K562 (cell line): Measurements from ENCODE around the gene SKOR1. TPM values are rescaled to one million over a fixed set of nuclear protein-coding genes. Genes with fewer than 3 reads are reported as not detected.

Experiments used
- ATAC-seq: fragments of 200-7000 bp; cut with Tn5 transposase; 3 replicates; pipeline ENCODE4 v1.9.1; 2020; ENCODE audit warnings: moderate library complexity
- BruUV-seq: library from RNA; stranded (reverse); fragments of 400-500 nt; replicated peaks from 2 replicates; lab custom pipeline; 2021; lab: Mats Ljungman, UMichigan
- CTCF ChIA-PET: fragments of 300-600 bp; formaldehyde crosslinking; extraction: SDS; loops from one replicate; lab custom pipeline; 2021; ENCODE audit warnings: low intra/inter-chr PET ratio; lab: Yijun Ruan, JAX
- POLR2A ChIA-PET: fragments of 300-600, 350-650 bp; sonication (Branson Sonifier 250); formaldehyde crosslinking; extraction: SDS; loops from one replicate; lab custom pipeline; 2021; ENCODE audit warnings: antibody characterized with exemption, inconsistent platforms; lab: Yijun Ruan, JAX
- DNase-seq, 4 experiments: peaks; one replicate each; pipeline versions ENCODE4 v3.0.0 to v3.0.0-alpha.2; 2011 to 2018; ENCODE audit warnings: low spot score in 3 of 4, mixed read lengths in 3 of 4; ENCODE audit errors: extremely low read depth in 1 of 4
- FAIRE-seq: peaks from 2 replicates; lab custom pipeline; 2011; peaks lifted over from hg19 to GRCh38; lab: Jason Lieb, UNC
- H2AFZ ChIP-seq: 2 replicates; pipeline ENCODE4 v1.6.0; 2011; ENCODE audit warnings: low read depth, low read length, control low read depth, inconsistent platforms
- H3K27ac ChIP-seq: fragments of 200-600 bp; 3 replicates; pipeline ENCODE4 v1.8.0; 2011; ENCODE audit warnings: low read depth, mild to moderate bottlenecking, control low read depth, inconsistent platforms, low read length, moderate library complexity, mixed read lengths; ENCODE audit errors: extremely low read depth
- H3K27me3 ChIP-seq, 2 experiments: fragments of 300-600 bp in 1 of 2; 2 replicates in 1 of 2; 3 replicates in 1 of 2; pipeline versions ENCODE4 v1.6.0 to v1.8.0; 2011; ENCODE audit warnings: inconsistent platforms in 2 of 2, low read length in 2 of 2, mild to moderate bottlenecking in 1 of 2, mixed read lengths in 1 of 2, moderate library complexity in 1 of 2; ENCODE audit not compliant: control insufficient read depth in 2 of 2, insufficient read depth in 2 of 2
- H3K36me3 ChIP-seq: fragments of 300-600 bp; 3 replicates; pipeline ENCODE4 v1.8.0; 2011; ENCODE audit warnings: mild to moderate bottlenecking, low read length, inconsistent platforms; ENCODE audit not compliant: control insufficient read depth, insufficient read depth
- H3K4me1 ChIP-seq, 2 experiments: fragments of 200-600 bp in 1 of 2; replicated peaks in 1 of 2; 2 replicates in 1 of 2; 3 replicates in 1 of 2; pipeline versions ENCODE4 v1.5.1 to v1.8.0; 2011; ENCODE audit warnings: inconsistent platforms in 2 of 2, low read length in 2 of 2, mild to moderate bottlenecking in 1 of 2, mixed read lengths in 1 of 2, moderate library complexity in 1 of 2; ENCODE audit not compliant: control insufficient read depth in 2 of 2, insufficient read depth in 2 of 2
- H3K4me2 ChIP-seq: 2 replicates; pipeline ENCODE4 v1.6.1; 2011; ENCODE audit warnings: low read length, control low read depth, inconsistent platforms, mixed read lengths; ENCODE audit not compliant: insufficient read depth
- H3K4me3 ChIP-seq: fragments of 200-600 bp; sonication (generic), shearing (Covaris generic); 2 replicates; pipeline ENCODE4 v1.5.1; 2016; ENCODE audit warnings: control low read depth, inconsistent platforms
- H3K79me2 ChIP-seq: fragments of 200-600 bp; 3 replicates; pipeline ENCODE4 v1.8.0; 2011; ENCODE audit warnings: low read length, inconsistent platforms; ENCODE audit not compliant: control insufficient read depth, insufficient read depth
- H3K9ac ChIP-seq, 2 experiments: 2 replicates each; pipeline versions ENCODE4 v1.6.0 to v1.6.1; 2011; ENCODE audit warnings: low read depth in 2 of 2, low read length in 2 of 2, control low read depth in 1 of 2, inconsistent platforms in 1 of 2, mild to moderate bottlenecking in 1 of 2, mixed read lengths in 1 of 2; ENCODE audit not compliant: insufficient read depth in 1 of 2
- H3K9me1 ChIP-seq: one replicate; pipeline ENCODE4 v1.6.0; 2011; ENCODE audit warnings: inconsistent platforms, mild to moderate bottlenecking, low read length, moderate library complexity; ENCODE audit not compliant: control insufficient read depth, insufficient read depth
- H3K9me3 ChIP-seq: replicated peaks from 2 replicates; pipeline ENCODE4 v1.5.1; 2011; ENCODE audit warnings: low read depth, low read length, inconsistent platforms; ENCODE audit not compliant: control insufficient read depth, insufficient read depth
- H4K20me1 ChIP-seq: replicated peaks from 2 replicates; pipeline ENCODE4 v1.6.1; 2011; ENCODE audit warnings: low read length, inconsistent platforms, mixed read lengths; ENCODE audit not compliant: control insufficient read depth, insufficient read depth
- IFI16 ChIP-seq: fragments of 250-450 bp; sonication (Bioruptor Pico); IDR thresholded peaks from 2 replicates; pipeline ENCODE4 v2.1.2; 2022; ENCODE audit warnings: mild to moderate bottlenecking, inconsistent platforms
- WGBS: fragments of 100-300 bp; shearing (Covaris generic); methylation state at CpG from one replicate; pipeline ENCODE4 v1.1.6; 2016; ENCODE audit warnings: low coverage, mixed read lengths; ENCODE audit not compliant: insufficient coverage; ENCODE audit errors: missing lambda C conversion rate; 5-methylcytosine and 5-hydroxymethylcytosine counted together
- in situ Hi-C: fragments of 300-500 bp; cut with MboI; formaldehyde crosslinking; loops from 4 replicates; pipeline ENCODE4 v1.15.0; 2018; ENCODE audit warnings: inconsistent platforms, mixed read lengths
- intact Hi-C: fragments of 100-400 bp; cut with micrococcal nuclease; formaldehyde crosslinking; loops from 2 replicates; pipeline ENCODE4 v1.14.2; 2022
- polyA plus RNA-seq, 8 experiments: library from polyadenylated mRNA; depleted of rRNA in 4 of 8; stranded (reverse) in 5 of 8; unstranded in 3 of 8; fragments of >200 nt; fragmentation: Nextera tagmentation in 2 of 8; fragmentation: Illumina TruSeq in 1 of 8; extraction: Ambion mirVana in 2 of 8; extraction: Trizol in 1 of 8; gene quantifications; 2 replicates each; pipeline versions ENCODE4 v1.2.1 to v1.2.3, GENCODE V29; 2011 to 2014; ENCODE audit warnings: inconsistent platforms in 1 of 8, missing spikeins in 1 of 8
- total RNA-seq, 7 experiments: library from RNA; depleted of rRNA in 6 of 7; stranded (reverse); fragments of >200 nt in 6 of 7; fragmentation: Illumina TruSeq in 2 of 7; extraction: Trizol in 2 of 7; gene quantifications; 2 replicates each; pipeline versions ENCODE4 v1.2.1 to v1.2.3, GENCODE V29; 2011 to 2021; ENCODE audit warnings: low replicate concordance in 1 of 7
- TF ChIP-seq, protein P1 (sequence below): fragments of 250-450 bp; sonication (Bioruptor Pico); IDR thresholded peaks from 2 replicates; pipeline ENCODE4 v1.5.1; 2021; ENCODE audit warnings: mild to moderate bottlenecking
- TF ChIP-seq, protein P2 (sequence below): IDR thresholded peaks from 2 replicates; pipeline ENCODE4 v1.6.1; 2014; ENCODE audit warnings: antibody characterized with exemption
- TF ChIP-seq, protein P3 (sequence below): fragments of 200-600 bp; sonication (generic); IDR thresholded peaks from one replicate; pipeline ENCODE4 v1.6.1; 2012; ENCODE audit warnings: mild to moderate bottlenecking, low read depth, low read length, inconsistent platforms
- TF ChIP-seq, protein P4 (sequence below): sonication (generic); formaldehyde crosslinking; IDR thresholded peaks from 2 replicates; pipeline ENCODE4 v1.8.0; 2023; ENCODE audit warnings: mild to moderate bottlenecking, missing genetic modification reagents

SKOR1 gene
- total and polyA plus RNA-seq, 9 of the 15 experiments (the other 6 are each of a cell fraction or from before 2014, with no cell fraction given) = 0.04 to 0.41 (median 0.09) TPM; not detected in 3

DNA sequence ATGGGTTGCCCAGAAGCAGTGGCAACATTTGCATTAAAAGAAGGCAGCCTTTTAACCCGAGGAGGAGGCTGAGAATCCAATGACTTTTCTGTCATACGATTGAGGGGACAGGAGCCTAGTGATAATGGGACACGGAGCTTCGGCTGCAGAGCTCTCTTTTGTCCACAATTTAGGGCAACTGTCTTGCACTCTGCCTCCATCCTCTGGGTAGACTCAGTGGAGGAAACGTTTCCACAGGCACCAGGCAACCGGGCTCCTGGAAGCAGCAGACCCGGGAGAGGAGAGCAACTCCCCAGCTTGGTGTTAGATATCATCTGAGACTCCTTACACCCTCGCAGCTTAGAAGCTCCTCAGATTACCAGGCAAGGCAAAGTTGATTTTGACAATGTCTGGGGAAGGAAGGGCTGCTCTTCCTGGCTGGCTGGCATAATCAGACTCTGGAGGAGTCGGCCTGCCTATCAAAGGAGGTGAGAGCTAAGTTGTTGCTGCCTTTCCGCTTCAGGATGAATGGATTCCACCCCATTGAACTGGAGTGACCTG is 58.0 kb downstream of the SKOR1 start:
- H3K79me2 ChIP-seq = no peaks in the 10 kb centered on the region
- peaks cover 38 to 68% of the 10 kb centered on the region in 2 experiments for H3K4me1 ChIP-seq
- peak overlapping the region; percentile 84 for H3K27ac ChIP-seq
- DNase-seq = peak; percentile 25 to 74 (median 48)
- H3K9me3 ChIP-seq = no peaks in the 10 kb centered on the region
- in situ Hi-C loops (no loop called here), intact Hi-C loops (loop anchor here (5.0 kb wide), 2 partner anchors 39 to 169 kb away; partner anchors contain the start of gene PIAS1)
- H3K4me3 ChIP-seq = no peak overlapping the region; the same call in 1 of the 2 replicates
- no peaks in the 10 kb centered on the region for H3K27me3 ChIP-seq
- no peaks in the 10 kb centered on the region for H3K36me3 ChIP-seq
- H3K4me2 ChIP-seq = peak overlapping the region; percentile 80
- H3K9ac ChIP-seq = peak overlapping the region; percentile 67 to 84; a peak in 3 of 4 replicates
- peak; percentile 82 for FAIRE-seq
- POLR2A ChIA-PET = interaction anchor here (0.6 to 3.1 kb wide), 5 partner anchors 9 to 425 kb away, joined by 4 to 21 read pairs (median 5); no protein-coding TSS in a partner anchor
- peak overlapping the region; percentile 92 for H2AFZ ChIP-seq
- H4K20me1 ChIP-seq = no peaks in the 10 kb centered on the region
- no peaks in the 10 kb centered on the region for H3K9me1 ChIP-seq
- peak; percentile 33 for ATAC-seq
- CTCF ChIA-PET = no interaction called here
- WGBS = 6% methylated on average over 10 of the region's 10 CpGs
- BruUV-seq = no TSS peak
- TF ChIP-seq, protein P1, sequence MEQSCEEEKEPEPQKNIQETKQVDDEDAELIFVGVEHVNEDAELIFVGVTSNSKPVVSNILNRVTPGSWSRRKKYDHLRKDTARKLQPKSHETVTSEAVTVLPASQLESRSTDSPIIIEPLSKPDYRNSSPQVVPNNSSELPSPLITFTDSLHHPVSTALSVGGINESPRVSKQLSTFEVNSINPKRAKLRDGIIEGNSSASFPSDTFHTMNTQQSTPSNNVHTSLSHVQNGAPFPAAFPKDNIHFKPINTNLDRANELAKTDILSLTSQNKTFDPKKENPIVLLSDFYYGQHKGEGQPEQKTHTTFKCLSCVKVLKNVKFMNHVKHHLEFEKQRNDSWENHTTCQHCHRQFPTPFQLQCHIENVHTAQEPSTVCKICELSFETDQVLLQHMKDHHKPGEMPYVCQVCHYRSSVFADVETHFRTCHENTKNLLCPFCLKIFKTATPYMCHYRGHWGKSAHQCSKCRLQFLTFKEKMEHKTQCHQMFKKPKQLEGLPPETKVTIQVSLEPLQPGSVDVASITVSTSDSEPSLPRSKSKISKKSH = no peak
- TF ChIP-seq, protein P2, sequence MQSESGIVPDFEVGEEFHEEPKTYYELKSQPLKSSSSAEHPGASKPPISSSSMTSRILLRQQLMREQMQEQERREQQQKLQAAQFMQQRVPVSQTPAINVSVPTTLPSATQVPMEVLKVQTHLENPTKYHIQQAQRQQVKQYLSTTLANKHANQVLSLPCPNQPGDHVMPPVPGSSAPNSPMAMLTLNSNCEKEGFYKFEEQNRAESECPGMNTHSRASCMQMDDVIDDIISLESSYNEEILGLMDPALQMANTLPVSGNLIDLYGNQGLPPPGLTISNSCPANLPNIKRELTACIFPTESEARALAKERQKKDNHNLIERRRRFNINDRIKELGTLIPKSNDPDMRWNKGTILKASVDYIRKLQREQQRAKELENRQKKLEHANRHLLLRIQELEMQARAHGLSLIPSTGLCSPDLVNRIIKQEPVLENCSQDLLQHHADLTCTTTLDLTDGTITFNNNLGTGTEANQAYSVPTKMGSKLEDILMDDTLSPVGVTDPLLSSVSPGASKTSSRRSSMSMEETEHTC = no peak
- TF ChIP-seq, protein P3, sequence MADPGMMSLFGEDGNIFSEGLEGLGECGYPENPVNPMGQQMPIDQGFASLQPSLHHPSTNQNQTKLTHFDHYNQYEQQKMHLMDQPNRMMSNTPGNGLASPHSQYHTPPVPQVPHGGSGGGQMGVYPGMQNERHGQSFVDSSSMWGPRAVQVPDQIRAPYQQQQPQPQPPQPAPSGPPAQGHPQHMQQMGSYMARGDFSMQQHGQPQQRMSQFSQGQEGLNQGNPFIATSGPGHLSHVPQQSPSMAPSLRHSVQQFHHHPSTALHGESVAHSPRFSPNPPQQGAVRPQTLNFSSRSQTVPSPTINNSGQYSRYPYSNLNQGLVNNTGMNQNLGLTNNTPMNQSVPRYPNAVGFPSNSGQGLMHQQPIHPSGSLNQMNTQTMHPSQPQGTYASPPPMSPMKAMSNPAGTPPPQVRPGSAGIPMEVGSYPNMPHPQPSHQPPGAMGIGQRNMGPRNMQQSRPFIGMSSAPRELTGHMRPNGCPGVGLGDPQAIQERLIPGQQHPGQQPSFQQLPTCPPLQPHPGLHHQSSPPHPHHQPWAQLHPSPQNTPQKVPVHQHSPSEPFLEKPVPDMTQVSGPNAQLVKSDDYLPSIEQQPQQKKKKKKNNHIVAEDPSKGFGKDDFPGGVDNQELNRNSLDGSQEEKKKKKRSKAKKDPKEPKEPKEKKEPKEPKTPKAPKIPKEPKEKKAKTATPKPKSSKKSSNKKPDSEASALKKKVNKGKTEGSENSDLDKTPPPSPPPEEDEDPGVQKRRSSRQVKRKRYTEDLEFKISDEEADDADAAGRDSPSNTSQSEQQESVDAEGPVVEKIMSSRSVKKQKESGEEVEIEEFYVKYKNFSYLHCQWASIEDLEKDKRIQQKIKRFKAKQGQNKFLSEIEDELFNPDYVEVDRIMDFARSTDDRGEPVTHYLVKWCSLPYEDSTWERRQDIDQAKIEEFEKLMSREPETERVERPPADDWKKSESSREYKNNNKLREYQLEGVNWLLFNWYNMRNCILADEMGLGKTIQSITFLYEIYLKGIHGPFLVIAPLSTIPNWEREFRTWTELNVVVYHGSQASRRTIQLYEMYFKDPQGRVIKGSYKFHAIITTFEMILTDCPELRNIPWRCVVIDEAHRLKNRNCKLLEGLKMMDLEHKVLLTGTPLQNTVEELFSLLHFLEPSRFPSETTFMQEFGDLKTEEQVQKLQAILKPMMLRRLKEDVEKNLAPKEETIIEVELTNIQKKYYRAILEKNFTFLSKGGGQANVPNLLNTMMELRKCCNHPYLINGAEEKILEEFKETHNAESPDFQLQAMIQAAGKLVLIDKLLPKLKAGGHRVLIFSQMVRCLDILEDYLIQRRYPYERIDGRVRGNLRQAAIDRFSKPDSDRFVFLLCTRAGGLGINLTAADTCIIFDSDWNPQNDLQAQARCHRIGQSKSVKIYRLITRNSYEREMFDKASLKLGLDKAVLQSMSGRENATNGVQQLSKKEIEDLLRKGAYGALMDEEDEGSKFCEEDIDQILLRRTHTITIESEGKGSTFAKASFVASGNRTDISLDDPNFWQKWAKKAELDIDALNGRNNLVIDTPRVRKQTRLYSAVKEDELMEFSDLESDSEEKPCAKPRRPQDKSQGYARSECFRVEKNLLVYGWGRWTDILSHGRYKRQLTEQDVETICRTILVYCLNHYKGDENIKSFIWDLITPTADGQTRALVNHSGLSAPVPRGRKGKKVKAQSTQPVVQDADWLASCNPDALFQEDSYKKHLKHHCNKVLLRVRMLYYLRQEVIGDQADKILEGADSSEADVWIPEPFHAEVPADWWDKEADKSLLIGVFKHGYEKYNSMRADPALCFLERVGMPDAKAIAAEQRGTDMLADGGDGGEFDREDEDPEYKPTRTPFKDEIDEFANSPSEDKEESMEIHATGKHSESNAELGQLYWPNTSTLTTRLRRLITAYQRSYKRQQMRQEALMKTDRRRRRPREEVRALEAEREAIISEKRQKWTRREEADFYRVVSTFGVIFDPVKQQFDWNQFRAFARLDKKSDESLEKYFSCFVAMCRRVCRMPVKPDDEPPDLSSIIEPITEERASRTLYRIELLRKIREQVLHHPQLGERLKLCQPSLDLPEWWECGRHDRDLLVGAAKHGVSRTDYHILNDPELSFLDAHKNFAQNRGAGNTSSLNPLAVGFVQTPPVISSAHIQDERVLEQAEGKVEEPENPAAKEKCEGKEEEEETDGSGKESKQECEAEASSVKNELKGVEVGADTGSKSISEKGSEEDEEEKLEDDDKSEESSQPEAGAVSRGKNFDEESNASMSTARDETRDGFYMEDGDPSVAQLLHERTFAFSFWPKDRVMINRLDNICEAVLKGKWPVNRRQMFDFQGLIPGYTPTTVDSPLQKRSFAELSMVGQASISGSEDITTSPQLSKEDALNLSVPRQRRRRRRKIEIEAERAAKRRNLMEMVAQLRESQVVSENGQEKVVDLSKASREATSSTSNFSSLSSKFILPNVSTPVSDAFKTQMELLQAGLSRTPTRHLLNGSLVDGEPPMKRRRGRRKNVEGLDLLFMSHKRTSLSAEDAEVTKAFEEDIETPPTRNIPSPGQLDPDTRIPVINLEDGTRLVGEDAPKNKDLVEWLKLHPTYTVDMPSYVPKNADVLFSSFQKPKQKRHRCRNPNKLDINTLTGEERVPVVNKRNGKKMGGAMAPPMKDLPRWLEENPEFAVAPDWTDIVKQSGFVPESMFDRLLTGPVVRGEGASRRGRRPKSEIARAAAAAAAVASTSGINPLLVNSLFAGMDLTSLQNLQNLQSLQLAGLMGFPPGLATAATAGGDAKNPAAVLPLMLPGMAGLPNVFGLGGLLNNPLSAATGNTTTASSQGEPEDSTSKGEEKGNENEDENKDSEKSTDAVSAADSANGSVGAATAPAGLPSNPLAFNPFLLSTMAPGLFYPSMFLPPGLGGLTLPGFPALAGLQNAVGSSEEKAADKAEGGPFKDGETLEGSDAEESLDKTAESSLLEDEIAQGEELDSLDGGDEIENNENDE = no peak
- TF ChIP-seq, protein P4, sequence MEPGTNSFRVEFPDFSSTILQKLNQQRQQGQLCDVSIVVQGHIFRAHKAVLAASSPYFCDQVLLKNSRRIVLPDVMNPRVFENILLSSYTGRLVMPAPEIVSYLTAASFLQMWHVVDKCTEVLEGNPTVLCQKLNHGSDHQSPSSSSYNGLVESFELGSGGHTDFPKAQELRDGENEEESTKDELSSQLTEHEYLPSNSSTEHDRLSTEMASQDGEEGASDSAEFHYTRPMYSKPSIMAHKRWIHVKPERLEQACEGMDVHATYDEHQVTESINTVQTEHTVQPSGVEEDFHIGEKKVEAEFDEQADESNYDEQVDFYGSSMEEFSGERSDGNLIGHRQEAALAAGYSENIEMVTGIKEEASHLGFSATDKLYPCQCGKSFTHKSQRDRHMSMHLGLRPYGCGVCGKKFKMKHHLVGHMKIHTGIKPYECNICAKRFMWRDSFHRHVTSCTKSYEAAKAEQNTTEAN (CRISPR knock-in tag) = no peak
- no peak for TF ChIP-seq IFI16 (CRISPR knock-in tag)
